HG03097 (cell line): Measurements from ENCODE around the gene GRIFIN.

Experiments
- ATAC-seq: cut with Tn5 transposase; IDR thresholded peaks from one replicate; pipeline ENCODE4 v1.9.1; 2021; ENCODE audit not compliant: unreplicated experiment, low FRiP score

The GRIFIN gene

GRCh38 chr7:2476298-2476697 lies at the start of gene GRIFIN:
GRIFIN (minus strand) TSS chr7:2476398; CDS start chr7:2476383, 15 bp downstream.
- ATAC-seq = no peak

DNA sequence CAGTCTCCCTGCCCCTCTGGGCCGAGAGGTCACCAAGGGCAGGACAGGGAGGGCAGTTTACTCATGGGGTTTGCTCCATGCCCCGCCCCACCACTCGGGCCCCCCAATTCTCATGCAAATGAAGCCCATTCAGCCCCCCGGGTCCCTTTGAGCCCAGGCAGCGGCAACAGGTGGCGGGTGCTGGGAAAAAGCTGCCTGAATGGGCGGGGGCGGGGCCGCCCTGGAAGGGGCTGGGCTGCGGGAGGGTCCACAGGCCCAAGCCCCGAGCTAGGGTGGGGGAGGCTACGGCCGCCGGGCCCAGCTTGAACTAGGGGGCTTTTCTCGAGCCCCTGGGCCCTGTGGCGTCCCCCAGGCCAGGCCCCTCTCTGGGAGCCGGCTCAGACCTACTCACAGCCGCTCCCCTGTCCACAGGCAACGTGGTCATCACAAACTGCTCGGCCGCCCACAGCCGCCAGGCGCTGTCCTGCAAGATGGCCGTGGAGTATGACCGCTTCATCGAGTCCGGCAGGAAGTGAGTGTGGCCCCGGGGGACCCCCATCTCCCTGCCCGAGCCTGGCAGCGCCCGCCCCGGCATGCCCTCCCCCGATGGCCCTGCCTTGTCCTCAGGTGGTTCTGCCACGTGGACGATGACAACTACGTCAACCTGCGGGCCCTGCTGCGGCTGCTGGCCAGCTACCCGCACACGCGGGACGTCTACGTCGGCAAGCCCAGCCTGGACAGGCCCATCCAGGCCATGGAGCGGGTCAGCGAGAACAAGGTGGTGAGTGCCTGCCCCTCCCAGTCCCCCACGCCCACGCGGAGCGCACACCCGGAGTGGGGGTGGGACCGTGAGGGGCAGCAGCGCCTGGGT lies 48.8 kb upstream of the GRIFIN start:
- no peak for ATAC-seq

DNA sequence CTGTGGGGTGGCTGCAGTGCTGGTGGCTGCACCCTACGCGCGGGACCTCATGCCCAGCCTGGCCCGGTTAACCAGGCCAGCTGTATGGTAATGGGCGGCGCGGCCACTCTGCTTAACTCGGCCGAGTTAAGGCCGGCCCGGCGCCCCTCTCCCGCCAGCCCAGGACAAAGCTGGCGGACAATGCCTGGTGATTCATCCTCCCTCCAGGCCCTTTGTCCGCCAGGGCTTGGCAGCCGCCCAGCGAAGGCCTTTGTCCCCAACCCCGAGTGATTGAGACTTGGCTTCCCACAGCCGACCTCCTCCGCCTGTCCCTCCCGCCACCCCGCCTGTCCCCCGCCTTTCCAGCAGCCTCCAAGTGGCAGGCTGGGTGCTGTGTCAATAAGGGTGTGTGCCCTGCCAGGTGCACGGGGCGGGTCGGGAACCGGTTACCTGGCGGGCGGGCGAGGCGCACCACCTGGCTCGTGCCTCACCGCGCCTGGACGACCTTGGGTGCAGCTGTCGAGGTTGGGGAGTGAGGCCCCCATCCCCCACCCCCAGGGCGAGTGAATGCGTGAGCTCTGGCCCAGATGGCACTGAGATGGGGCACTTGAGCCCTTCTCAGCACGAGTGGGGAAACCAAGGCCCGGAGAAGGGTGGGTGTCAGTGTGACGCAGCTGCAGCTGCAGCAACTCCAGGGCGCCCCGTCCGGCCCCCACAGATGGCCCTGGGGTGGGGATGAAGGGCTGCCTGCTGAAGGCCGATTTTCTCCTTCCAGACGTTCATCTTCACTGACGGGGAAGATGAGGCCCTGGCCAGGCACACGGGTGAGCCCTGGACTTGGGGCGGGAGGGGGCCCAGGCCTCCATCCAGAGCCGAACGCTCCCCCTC lies 48.0 kb upstream of the GRIFIN start:
- no peak for ATAC-seq

DNA sequence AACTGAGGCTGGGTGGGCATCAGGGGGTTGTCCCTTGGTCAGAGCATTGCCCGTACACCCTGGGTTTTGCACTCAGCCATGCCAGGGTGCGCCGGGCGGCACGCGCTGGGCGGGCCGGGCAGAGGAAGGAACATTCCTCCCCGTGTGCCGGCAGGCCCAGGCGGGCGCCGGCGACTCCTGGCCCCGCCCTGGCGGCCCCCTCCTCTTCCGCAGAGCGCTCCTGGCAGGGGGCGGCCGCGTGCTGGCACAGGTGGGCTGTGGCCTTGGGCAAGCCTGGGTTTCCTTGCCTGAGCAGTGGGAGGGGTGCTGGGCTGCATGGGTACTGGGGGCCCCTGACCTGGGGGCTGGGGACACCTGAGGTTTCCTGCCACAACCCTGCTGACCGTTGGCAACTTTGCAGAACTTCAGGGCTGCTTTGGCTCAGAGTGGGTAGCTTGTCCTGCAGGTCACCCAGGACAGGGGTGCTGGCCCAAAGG lies 47.3 kb upstream of the GRIFIN start:
- ATAC-seq = no peak

GRCh38 chr7:2522780-2523433 lies 46.7 kb upstream of the GRIFIN start:
- ATAC-seq = no peak

- no peak for ATAC-seq
Measured at GRCh38 chr7:2521952-2522591, 45.9 kb upstream of the GRIFIN start.

DNA sequence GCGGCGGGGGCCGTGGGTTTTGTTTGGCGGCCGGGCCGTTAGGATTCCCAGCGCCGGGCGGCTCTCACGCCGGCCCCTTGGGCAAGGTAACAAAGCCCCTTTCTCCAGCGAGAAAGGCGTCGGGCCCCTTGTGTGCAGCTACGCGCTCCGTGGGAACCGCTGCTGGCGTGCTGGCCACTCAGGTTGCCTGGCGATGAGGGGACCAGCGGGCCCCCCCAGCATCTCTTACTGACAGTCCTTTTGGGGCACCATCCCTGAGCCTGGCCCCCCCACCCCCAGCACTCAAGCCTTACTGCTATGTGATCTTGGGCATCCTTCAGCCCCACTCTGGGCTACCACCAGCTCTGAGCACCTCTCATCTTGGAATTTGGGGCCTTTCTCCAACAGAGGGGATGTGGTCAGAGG lies 45.1 kb upstream of the GRIFIN start:
- ATAC-seq = no peak

DNA sequence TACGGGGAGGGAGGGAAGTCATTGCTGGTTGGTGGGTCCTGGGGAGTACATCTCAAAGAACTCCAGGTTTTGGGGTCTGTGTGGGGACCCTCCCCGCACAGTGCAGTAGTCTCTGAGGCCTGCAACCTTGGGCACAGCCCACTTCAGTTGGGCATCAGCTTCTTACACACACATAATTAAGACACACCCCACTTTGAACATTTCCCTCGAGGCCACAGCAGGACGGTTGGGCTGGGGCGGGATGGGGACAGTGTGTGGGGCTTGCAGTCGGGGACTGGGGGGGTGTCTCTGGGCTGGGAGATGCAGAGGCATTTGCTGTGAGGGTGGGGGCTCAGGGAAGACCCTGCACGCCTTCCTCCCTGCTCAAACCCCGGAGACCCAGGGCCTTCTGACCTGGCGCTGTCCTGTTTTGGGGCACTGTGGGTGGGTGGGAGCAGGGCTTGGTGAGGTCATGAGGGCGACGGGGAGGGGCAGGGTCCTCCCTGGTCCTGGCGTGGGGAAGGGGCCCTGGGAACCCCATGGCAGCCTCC lies 44.6 kb upstream of the GRIFIN start:
- no peak for ATAC-seq

- ATAC-seq = no peak
Measured at GRCh38 chr7:2520131-2520760, 44.0 kb upstream of the GRIFIN start.

DNA sequence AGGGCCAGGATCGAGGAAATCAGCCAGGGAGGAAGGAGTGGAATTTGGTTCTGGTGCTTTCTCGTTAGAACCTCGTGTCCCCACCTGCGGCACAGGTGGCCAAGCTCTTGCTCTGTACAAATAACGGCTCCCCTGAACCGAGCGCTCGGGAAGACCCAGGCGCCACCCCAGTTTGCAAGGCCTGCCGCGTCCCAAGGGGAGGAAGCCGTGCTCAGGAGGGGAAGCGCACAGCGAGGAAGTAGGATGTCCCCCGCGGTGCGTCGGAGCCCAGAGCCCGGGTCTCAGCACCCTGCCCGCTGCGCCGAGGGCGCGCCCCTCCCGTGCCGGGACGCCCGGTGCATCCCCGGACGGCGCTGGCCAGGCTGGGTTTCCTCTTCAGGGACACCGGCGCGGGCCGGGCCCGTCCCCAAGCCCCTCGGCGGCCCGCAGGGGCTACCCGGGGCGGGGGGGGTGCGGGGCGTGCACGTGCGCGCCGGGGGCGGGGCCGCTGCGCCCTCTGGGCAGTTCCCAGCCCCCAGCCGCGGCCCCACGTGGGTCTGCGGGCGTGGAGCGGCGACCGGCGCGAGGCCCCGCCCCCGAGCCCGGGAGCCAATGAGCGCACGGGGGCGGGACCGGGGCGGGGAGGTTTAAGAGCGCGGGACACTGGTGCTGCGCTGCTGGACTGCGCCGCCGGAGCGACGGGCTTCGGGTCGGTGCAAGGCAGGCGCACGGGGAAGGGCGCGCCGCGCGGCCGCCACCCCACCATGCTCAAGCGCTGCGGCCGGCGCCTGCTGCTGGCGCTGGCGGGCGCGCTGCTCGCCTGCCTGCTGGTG lies 43.1 kb upstream of the GRIFIN start, which contains the start of gene LFNG:
Gene LFNG, plus strand, starts transcription at position 656 of the 812 bp plus-strand sequence. Its CDS starts 88 bp downstream, at position 744.
- ATAC-seq = peak; percentile 69

DNA sequence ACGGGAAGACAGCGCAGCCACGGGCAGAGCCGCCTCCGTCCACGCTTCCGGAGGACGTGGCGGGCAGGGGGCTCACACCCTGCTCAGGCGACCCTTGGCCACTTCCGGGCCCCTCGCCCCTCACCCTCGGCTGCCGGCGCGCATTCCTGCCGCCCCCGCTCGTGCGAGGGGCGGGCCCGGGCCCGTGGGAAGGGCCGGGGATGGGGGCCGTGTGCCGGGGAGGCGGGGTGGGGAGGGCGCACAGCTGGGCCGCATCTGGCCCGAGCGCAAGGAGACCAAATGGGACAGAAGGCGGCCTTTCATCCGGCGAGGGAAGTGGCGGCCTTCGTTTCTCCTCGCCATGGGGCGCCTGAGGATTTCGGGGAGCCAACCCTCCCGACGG lies 42.5 kb upstream of the GRIFIN start:
- no peak for ATAC-seq

- no peak for ATAC-seq
Measured at GRCh38 chr7:2517678-2518507, 41.7 kb upstream of the GRIFIN start.

GRCh38 chr7:2517026-2517425 lies 40.8 kb upstream of the GRIFIN start:
- ATAC-seq = no peak

DNA sequence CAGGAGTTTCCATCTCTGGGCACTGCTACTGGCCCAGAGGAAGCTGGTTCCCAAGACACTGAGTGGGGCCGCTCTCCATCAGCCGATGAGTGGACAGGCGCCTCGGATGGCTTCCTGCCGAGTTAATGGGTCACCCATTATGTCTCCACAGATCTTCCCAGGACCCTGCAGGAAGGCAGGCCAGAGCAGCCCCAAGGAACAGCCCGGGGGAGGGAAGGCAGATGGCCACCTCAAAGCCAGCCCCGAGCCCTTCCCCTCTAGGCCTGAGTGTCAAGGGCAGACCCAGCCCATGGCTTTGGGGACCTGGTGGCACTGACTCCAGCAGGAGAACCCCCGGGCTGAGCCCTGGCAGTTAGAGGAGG lies 40.0 kb upstream of the GRIFIN start:
- ATAC-seq = no peak

- no peak for ATAC-seq
Measured at GRCh38 chr7:2515424-2516193, 39.4 kb upstream of the GRIFIN start.

DNA sequence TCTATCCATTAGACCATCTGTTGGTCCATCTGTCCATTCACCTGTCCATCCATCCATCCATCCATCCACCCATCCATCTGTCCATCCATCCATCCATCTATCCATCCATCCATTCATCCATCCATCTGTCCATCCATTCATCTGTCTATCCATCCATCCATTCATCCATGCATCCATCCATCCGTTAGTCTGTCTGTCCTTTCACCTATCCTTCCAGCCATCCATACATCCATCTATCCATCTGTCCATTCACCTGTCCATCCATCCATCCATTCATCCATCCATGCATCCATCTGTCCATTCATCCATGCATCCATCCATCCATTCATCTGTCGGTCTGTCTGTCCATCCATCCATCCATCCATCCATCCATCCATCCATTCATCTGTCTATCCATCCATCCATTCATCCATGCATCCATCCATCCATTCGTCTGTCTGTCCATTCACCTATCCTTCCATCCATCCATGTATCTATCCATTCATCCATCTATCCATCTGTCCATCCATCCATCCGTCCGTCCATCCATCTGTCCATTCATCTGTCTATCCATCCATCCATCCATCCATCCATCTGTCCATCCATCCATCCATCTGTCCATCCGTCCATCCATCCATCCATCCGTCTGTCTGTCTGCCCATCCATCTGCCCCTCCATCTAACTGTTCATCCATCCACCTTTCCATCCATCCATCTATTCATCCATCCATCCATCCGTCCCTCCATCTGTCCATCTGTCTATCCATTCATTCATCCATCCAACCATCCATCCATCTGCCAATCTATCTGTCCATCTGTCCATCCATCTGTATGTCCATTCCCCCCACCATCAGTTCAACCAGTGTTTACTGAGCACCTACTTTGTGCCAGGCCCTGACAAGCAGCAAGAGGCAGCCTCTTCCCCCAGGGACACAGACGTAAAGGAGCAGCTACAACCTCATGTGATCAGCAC lies 38.5 kb upstream of the GRIFIN start:
- no peak for ATAC-seq
